Measurements from ENCODE around the gene PAX3.

The PAX3 gene

GRCh38 chr2:222270396-222270795 is 28.4 kb downstream of the PAX3 start:
- DNase-seq (ENCODE audit: low read depth in 2 of 2): no peak

DNA sequence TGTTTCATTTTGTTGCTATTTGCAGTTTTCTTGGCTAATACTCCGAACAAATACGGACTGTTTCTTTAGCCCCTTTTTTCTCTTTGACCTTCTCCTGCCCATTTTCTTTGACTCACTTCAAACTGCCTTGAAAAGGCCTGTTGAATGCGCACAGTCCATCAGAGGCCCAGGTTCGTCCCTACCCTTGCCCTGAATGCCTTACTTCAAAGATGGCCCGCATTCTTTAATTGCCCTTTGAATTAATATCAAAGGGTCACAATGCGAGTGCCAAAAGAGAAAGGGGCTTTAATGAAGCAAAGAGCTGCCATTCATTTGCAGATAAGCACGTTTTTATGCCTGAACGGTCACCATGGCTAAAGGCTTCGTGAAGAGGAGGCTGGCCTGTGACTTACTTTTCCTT is 29.7 kb downstream of the PAX3 start:
- DNase-seq (ENCODE audit: low read depth in 2 of 2): no peak

- DNase-seq (ENCODE audit: low read depth in 2 of 2): peak in 1 of 2 experiments; percentile 1
These were observed 30.3 kb downstream of the PAX3 start for GRCh38 chr2:222268311-222268990.

GRCh38 chr2:222264791-222265320 is 33.9 kb downstream of the PAX3 start:
- no peak for DNase-seq (ENCODE audit: low read depth in 2 of 2)

DNA sequence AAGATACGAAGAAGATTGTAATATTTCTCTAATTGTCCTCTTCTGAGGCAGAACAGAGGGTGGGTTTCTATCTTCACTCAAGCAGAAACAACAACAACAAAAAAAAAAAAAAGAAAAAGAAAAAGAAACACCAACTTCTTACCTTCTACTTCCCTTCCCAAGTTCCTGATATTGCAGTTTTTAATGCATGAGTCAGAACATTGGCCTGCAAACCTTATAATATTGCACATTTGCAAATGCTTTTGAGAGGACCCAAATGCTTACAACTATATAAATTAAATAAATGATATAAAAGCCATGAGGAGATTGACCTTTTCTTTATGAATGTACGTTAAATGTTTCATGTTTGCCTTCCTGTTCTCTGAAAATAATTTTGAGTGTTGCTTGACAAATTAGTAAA is 37.3 kb downstream of the PAX3 start:
- no peak for DNase-seq (ENCODE audit: low read depth in 2 of 2)

GRCh38 chr2:222257645-222258044 is 41.2 kb downstream of the PAX3 start:
- no peak for DNase-seq (ENCODE audit: low read depth in 2 of 2)

GRCh38 chr2:222256250-222256649 is 42.5 kb downstream of the PAX3 start:
- DNase-seq (ENCODE audit: low read depth in 2 of 2): no peak

GRCh38 chr2:222255090-222255489 is 43.7 kb downstream of the PAX3 start:
- DNase-seq (ENCODE audit: low read depth in 2 of 2): no peak

DNA sequence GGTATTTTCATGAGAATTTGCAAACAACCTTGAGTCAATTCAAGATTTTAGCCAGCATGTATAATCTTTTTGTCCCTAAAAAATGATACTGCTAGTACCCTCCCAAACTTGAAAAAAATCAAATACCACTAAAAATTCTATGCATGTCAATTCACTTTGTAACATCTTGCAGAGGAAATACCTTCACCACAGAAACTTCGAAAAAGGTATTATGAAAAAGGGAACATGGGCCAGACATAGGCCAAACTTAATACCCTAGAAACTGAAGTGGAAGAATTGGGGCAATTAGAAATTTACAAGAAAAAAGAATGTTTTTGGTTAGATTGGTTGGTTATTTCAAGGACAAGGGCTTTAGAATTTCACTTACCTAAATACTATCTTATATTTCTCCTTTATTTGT is 48.5 kb downstream of the PAX3 start:
- no peak for DNase-seq (ENCODE audit: low read depth in 2 of 2)

- no peak for DNase-seq (ENCODE audit: low read depth in 2 of 2)
These were observed 49.4 kb downstream of the PAX3 start for GRCh38 chr2:222249444-222249843.

- no peak for DNase-seq (ENCODE audit: low read depth in 2 of 2)
These were observed 50.0 kb downstream of the PAX3 start for GRCh38 chr2:222248818-222249217.

GRCh38 chr2:222248256-222248655 is 50.5 kb downstream of the PAX3 start:
- DNase-seq (ENCODE audit: low read depth in 2 of 2): no peak

GRCh38 chr2:222242532-222242931 is 56.3 kb downstream of the PAX3 start:
- no peak for DNase-seq (ENCODE audit: low read depth in 2 of 2)

- no peak for DNase-seq (ENCODE audit: low read depth in 2 of 2)
These were observed 57.5 kb downstream of the PAX3 start for GRCh38 chr2:222241128-222241870.

- DNase-seq (ENCODE audit: low read depth in 2 of 2): no peak
These were observed 58.1 kb downstream of the PAX3 start for GRCh38 chr2:222240676-222241049.

- DNase-seq (ENCODE audit: low read depth in 2 of 2): no peak
These were observed 58.7 kb downstream of the PAX3 start for GRCh38 chr2:222239945-222240675.

DNA sequence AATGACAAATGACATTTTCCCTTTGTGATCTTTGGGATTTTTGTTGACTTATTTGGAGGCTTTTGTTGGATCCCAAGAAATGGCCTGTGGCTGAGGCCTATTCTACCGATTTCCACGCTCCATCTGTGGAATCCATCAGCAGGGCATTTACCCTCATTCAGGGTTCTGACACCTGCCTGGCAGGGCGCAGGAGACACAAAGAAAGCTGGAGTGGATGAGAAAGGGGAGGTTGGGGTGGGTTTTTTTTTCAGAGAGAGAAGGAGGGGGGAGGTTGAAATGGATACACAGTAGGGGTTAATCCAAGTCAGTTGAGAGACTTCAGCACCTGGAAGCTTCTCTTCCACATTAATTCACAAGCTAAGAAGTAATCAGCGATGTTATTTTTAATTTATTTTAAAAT is 59.7 kb downstream of the PAX3 start:
- DNase-seq (ENCODE audit: low read depth in 2 of 2): no peak

- no peak for DNase-seq (ENCODE audit: low read depth in 2 of 2)
These were observed 60.7 kb downstream of the PAX3 start for GRCh38 chr2:222238072-222238471.

DNA sequence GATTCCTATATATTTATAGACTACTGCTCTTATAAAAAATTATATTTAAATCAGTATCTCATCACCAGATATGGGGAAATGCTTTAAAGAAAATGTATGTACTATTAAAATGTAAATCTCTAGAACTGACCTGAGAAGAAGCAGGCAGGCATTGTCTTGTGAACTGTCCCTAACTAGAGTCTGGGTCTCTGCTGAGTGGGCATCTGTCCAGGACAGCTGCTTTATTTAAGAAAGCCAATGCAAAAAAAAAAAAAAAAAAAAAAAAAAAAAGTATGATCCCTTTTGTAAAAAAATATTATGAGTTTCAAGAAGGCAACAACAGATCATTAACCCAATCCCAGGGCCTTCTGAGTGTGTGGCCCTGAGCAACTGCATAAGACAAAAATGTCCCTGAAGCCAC is 66.0 kb downstream of the PAX3 start:
- no peak for DNase-seq (ENCODE audit: low read depth in 2 of 2)

- DNase-seq (ENCODE audit: low read depth in 2 of 2): no peak
These were observed 66.4 kb downstream of the PAX3 start for GRCh38 chr2:222232372-222232771.

- no peak for DNase-seq (ENCODE audit: low read depth in 2 of 2)
These were observed 70.7 kb downstream of the PAX3 start for GRCh38 chr2:222228054-222228453.

DNA sequence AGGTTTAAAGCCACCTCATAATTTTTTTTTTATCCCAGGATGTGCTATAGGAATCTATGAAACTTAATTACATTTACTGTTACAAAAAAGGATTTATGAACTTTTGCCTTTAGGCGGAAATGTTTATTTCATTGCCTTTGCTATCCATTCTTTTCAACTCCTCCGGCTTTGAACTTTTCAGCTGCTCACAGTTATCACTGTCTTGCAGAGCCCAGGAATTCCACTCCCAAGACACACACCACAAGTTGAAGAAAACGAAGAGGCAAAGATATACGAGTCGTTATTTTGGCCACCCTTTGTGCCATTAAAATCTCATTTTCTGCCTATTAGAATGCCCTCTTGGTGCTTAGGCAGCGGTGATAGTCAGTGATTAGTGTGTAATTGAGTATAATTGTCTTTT is 80.0 kb downstream of the PAX3 start:
- DNase-seq (ENCODE audit: low read depth in 2 of 2): no peak

DNA sequence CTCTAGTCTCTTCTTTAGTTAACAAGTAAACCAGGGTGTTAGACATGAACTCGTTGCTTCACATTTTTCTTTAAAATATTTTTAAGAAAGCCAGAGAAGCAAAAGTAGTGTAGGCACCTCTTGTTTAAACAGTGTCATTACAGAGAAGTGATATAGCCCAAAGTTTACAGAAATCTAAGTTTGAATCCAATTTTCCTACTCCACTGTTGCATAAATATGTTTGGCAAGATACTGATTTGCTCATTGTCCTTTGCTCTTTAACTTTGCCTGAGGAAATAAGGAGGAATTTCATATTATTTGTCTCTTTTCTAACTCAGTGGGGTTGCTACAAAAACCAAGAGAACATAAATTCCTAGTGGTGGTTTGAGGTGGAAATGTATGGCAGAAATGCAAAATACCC is 81.1 kb downstream of the PAX3 start:
- no peak for DNase-seq (ENCODE audit: low read depth in 2 of 2)
